ENCODE results near the gene LCP2.

The LCP2 gene

GRCh38 chr5:170204202-170204601 lies 93.4 kb downstream of the LCP2 start:
- Histone ChIP-seq H2BK15ac (ENCODE audit: low read depth, poor library complexity, severe bottlenecking) (no peak overlapping the region), H3K36me3 (ENCODE audit: control insufficient read depth in 1 of 2, insufficient read depth in 2 of 2, low read depth in 1 of 2, low read length in 2 of 2) (no peaks in the 10 kb centered on the region), H2BK12ac (ENCODE audit: low read length in 2 of 2) (no peak overlapping the region), H4K8ac (ENCODE audit: low read length) (no peak overlapping the region), H3K79me1 (replicated peaks; ENCODE audit: low read length, poor library complexity, severe bottlenecking) (no peaks in the 10 kb centered on the region), H4K91ac (ENCODE audit: low read length) (no peak overlapping the region), H3K4ac (ENCODE audit: low read depth in 1 of 2, low read length in 2 of 2) (no peak overlapping the region), H3K18ac (ENCODE audit: low read depth in 1 of 2, low read length in 2 of 2) (no peak overlapping the region), H3K23ac (ENCODE audit: low read length in 2 of 2) (no peak overlapping the region), H2AK5ac (ENCODE audit: low read length, severe bottlenecking) (no peak overlapping the region), H3K4me2 (ENCODE audit: low read length, poor library complexity, severe bottlenecking) (no peak overlapping the region), H2AFZ (ENCODE audit: low read depth, low read length) (no peak overlapping the region), H3K9me3 (ENCODE audit: control insufficient read depth, low read length) (no peaks in the 10 kb centered on the region), H3K27ac (ENCODE audit: low read length, poor library complexity, severe bottlenecking) (no peak overlapping the region), H3K4me3 (ENCODE audit: insufficient read depth in 1 of 2, low read depth in 1 of 2, low read length in 2 of 2) (no peak overlapping the region), H3K14ac (ENCODE audit: low read length in 2 of 2) (no peak overlapping the region), H3K27me3 (ENCODE audit: control insufficient read depth in 1 of 2, insufficient read depth in 1 of 2, low read length in 2 of 2) (peaks cover 18 to 47% of the 10 kb centered on the region in 2 experiments), H3K9ac (ENCODE audit: low read length) (no peak overlapping the region), H3K4me1 (ENCODE audit: control insufficient read depth, insufficient read depth, low read depth, low read length) (no peaks in the 10 kb centered on the region), H2BK5ac (ENCODE audit: low read depth, low read length, poor library complexity, severe bottlenecking) (no peak overlapping the region), H2BK120ac (ENCODE audit: low read depth, low read length) (no peak overlapping the region)
- WGBS = 92% methylated on average over 5 of the region's 5 CpGs
- DNase-seq = no peak

GRCh38 chr5:170202117-170202516 lies 95.5 kb downstream of the LCP2 start:
- Histone ChIP-seq H3K4me2 (ENCODE audit: low read length, poor library complexity, severe bottlenecking) (no peak overlapping the region), H3K4me1 (ENCODE audit: control insufficient read depth, insufficient read depth, low read depth, low read length) (no peaks in the 10 kb centered on the region), H3K9ac (ENCODE audit: low read length) (no peak overlapping the region), H3K23ac (ENCODE audit: low read length in 2 of 2) (no peak overlapping the region), H2BK15ac (ENCODE audit: low read depth, poor library complexity, severe bottlenecking) (no peak overlapping the region), H4K91ac (ENCODE audit: low read length) (no peak overlapping the region), H3K27ac (ENCODE audit: low read length, poor library complexity, severe bottlenecking) (no peak overlapping the region), H3K14ac (ENCODE audit: low read length in 2 of 2) (no peak overlapping the region), H3K4ac (ENCODE audit: low read depth in 1 of 2, low read length in 2 of 2) (no peak overlapping the region), H2AFZ (ENCODE audit: low read depth, low read length) (no peak overlapping the region), H3K9me3 (ENCODE audit: control insufficient read depth, low read length) (no peaks in the 10 kb centered on the region), H2BK12ac (ENCODE audit: low read length in 2 of 2) (no peak overlapping the region), H3K18ac (ENCODE audit: low read depth in 1 of 2, low read length in 2 of 2) (no peak overlapping the region), H3K36me3 (ENCODE audit: control insufficient read depth in 1 of 2, insufficient read depth in 2 of 2, low read depth in 1 of 2, low read length in 2 of 2) (no peaks in the 10 kb centered on the region), H3K4me3 (ENCODE audit: insufficient read depth in 1 of 2, low read depth in 1 of 2, low read length in 2 of 2) (no peak overlapping the region), H2BK120ac (ENCODE audit: low read depth, low read length) (no peak overlapping the region), H2AK5ac (ENCODE audit: low read length, severe bottlenecking) (no peak overlapping the region), H3K27me3 (ENCODE audit: control insufficient read depth in 1 of 2, insufficient read depth in 1 of 2, low read length in 2 of 2) (peaks cover 26 to 65% of the 10 kb centered on the region in 2 experiments), H3K79me1 (replicated peaks; ENCODE audit: low read length, poor library complexity, severe bottlenecking) (no peaks in the 10 kb centered on the region), H2BK5ac (ENCODE audit: low read depth, low read length, poor library complexity, severe bottlenecking) (no peak overlapping the region), H4K8ac (ENCODE audit: low read length) (no peak overlapping the region)
- no peak for DNase-seq
- 96% methylated on average over 2 of the region's 2 CpGs for WGBS

- no peak overlapping the region for H3K18ac ChIP-seq (ENCODE audit: low read depth in 1 of 2, low read length in 2 of 2)
- H3K27me3 ChIP-seq (ENCODE audit: control insufficient read depth in 1 of 2, insufficient read depth in 1 of 2, low read length in 2 of 2) = peaks cover 31 to 63% of the 10 kb centered on the region in 2 experiments
- no peak overlapping the region for H3K23ac ChIP-seq (ENCODE audit: low read length in 2 of 2)
- no peak overlapping the region for H4K8ac ChIP-seq (ENCODE audit: low read length)
- no peak overlapping the region for H2BK5ac ChIP-seq (ENCODE audit: low read depth, low read length, poor library complexity, severe bottlenecking)
- WGBS = 87% methylated on average over 1 of the region's 2 CpGs
- H3K9me3 ChIP-seq (ENCODE audit: control insufficient read depth, low read length) = no peaks in the 10 kb centered on the region
- no peaks in the 10 kb centered on the region for H3K36me3 ChIP-seq (ENCODE audit: control insufficient read depth in 1 of 2, insufficient read depth in 2 of 2, low read depth in 1 of 2, low read length in 2 of 2)
- no peak overlapping the region for H3K27ac ChIP-seq (ENCODE audit: low read length, poor library complexity, severe bottlenecking)
- H3K14ac ChIP-seq (ENCODE audit: low read length in 2 of 2) = no peak overlapping the region
- no peaks in the 10 kb centered on the region for H3K79me1 ChIP-seq (replicated peaks; ENCODE audit: low read length, poor library complexity, severe bottlenecking)
- no peak overlapping the region for H3K9ac ChIP-seq (ENCODE audit: low read length)
- no peak overlapping the region for H2AK5ac ChIP-seq (ENCODE audit: low read length, severe bottlenecking)
- no peak overlapping the region for H2BK15ac ChIP-seq (ENCODE audit: low read depth, poor library complexity, severe bottlenecking)
- no peak overlapping the region for H3K4me2 ChIP-seq (ENCODE audit: low read length, poor library complexity, severe bottlenecking)
- H3K4me1 ChIP-seq (ENCODE audit: control insufficient read depth, insufficient read depth, low read depth, low read length) = no peaks in the 10 kb centered on the region
- no peak overlapping the region for H2AFZ ChIP-seq (ENCODE audit: low read depth, low read length)
- H2BK120ac ChIP-seq (ENCODE audit: low read depth, low read length) = no peak overlapping the region
- no peak overlapping the region for H4K91ac ChIP-seq (ENCODE audit: low read length)
- H2BK12ac ChIP-seq (ENCODE audit: low read length in 2 of 2) = no peak overlapping the region
- H3K4me3 ChIP-seq (ENCODE audit: insufficient read depth in 1 of 2, low read depth in 1 of 2, low read length in 2 of 2) = no peak overlapping the region
- no peak overlapping the region for H3K4ac ChIP-seq (ENCODE audit: low read depth in 1 of 2, low read length in 2 of 2)
- DNase-seq = no peak
Measured at GRCh38 chr5:170201311-170201710, 96.3 kb downstream of the LCP2 start.

GRCh38 chr5:170200876-170201275 lies 96.7 kb downstream of the LCP2 start:
- Histone ChIP-seq H2BK120ac (ENCODE audit: low read depth, low read length) (no peak overlapping the region), H3K14ac (ENCODE audit: low read length in 2 of 2) (no peak overlapping the region), H2AFZ (ENCODE audit: low read depth, low read length) (no peak overlapping the region), H3K4me3 (ENCODE audit: insufficient read depth in 1 of 2, low read depth in 1 of 2, low read length in 2 of 2) (no peak overlapping the region), H3K36me3 (ENCODE audit: control insufficient read depth in 1 of 2, insufficient read depth in 2 of 2, low read depth in 1 of 2, low read length in 2 of 2) (no peaks in the 10 kb centered on the region), H3K18ac (ENCODE audit: low read depth in 1 of 2, low read length in 2 of 2) (no peak overlapping the region), H3K79me1 (replicated peaks; ENCODE audit: low read length, poor library complexity, severe bottlenecking) (no peaks in the 10 kb centered on the region), H3K9me3 (ENCODE audit: control insufficient read depth, low read length) (no peaks in the 10 kb centered on the region), H4K8ac (ENCODE audit: low read length) (no peak overlapping the region), H3K9ac (ENCODE audit: low read length) (no peak overlapping the region), H3K4me1 (ENCODE audit: control insufficient read depth, insufficient read depth, low read depth, low read length) (no peaks in the 10 kb centered on the region), H3K4me2 (ENCODE audit: low read length, poor library complexity, severe bottlenecking) (no peak overlapping the region), H2AK5ac (ENCODE audit: low read length, severe bottlenecking) (no peak overlapping the region), H2BK15ac (ENCODE audit: low read depth, poor library complexity, severe bottlenecking) (no peak overlapping the region), H3K4ac (ENCODE audit: low read depth in 1 of 2, low read length in 2 of 2) (no peak overlapping the region), H3K23ac (ENCODE audit: low read length in 2 of 2) (no peak overlapping the region), H3K27ac (ENCODE audit: low read length, poor library complexity, severe bottlenecking) (no peak overlapping the region), H2BK12ac (ENCODE audit: low read length in 2 of 2) (no peak overlapping the region), H2BK5ac (ENCODE audit: low read depth, low read length, poor library complexity, severe bottlenecking) (no peak overlapping the region), H3K27me3 (ENCODE audit: control insufficient read depth in 1 of 2, insufficient read depth in 1 of 2, low read length in 2 of 2) (peaks cover 35 to 66% of the 10 kb centered on the region in 2 experiments), H4K91ac (ENCODE audit: low read length) (no peak overlapping the region)
- no peak for DNase-seq
- 0% methylated on average over 1 of the region's 1 CpG for WGBS

Data from mesenchymal stem cell (in vitro differentiated cells and primary cell).